ENCODE results near the gene MYO18A.
"Not testable (repeated sequence)": the region's sequence is repeated elsewhere in the genome, so short reads cannot be mapped to it uniquely, and the experiment has no call there.

Gene MYO18A

GRCh38 chr17:29093090-29093871, 86.9 kb downstream of the MYO18A start:
- H3K4me1 ChIP-seq (ENCODE audit: control insufficient read depth in 1 of 2, insufficient read depth in 2 of 2, low read length in 2 of 2) = peaks cover 0 to 6% of the 10 kb centered on the region in 2 donors
- no peaks in the 10 kb centered on the region for H3K27me3 ChIP-seq (ENCODE audit: low read depth, low read length)
- H3K4me3 ChIP-seq (ENCODE audit: low read depth in 1 of 2, low read length in 2 of 2) = no peak overlapping the region
- no peaks in the 10 kb centered on the region for H3K9me3 ChIP-seq (ENCODE audit: control insufficient read depth in 1 of 2, low read length in 2 of 2)
- no peak overlapping the region for H3K27ac ChIP-seq (ENCODE audit: low read length)
- peaks cover 84 to 92% of the 10 kb centered on the region in 2 donors for H3K36me3 ChIP-seq (ENCODE audit: control insufficient read depth in 1 of 2, insufficient read depth in 2 of 2, low read length in 2 of 2)

GRCh38 chr17:29091606-29092289, 88.5 kb downstream of the MYO18A start:
- H3K27me3 ChIP-seq (ENCODE audit: low read depth, low read length) = no peaks in the 10 kb centered on the region
- peaks cover 0 to 6% of the 10 kb centered on the region in 2 donors for H3K4me1 ChIP-seq (ENCODE audit: control insufficient read depth in 1 of 2, insufficient read depth in 2 of 2, low read length in 2 of 2)
- peaks cover 81 to 88% of the 10 kb centered on the region in 2 donors for H3K36me3 ChIP-seq (ENCODE audit: control insufficient read depth in 1 of 2, insufficient read depth in 2 of 2, low read length in 2 of 2)
- H3K9me3 ChIP-seq (ENCODE audit: control insufficient read depth in 1 of 2, low read length in 2 of 2) = no peaks in the 10 kb centered on the region
- no peak overlapping the region for H3K4me3 ChIP-seq (ENCODE audit: low read depth in 1 of 2, low read length in 2 of 2)
- no peak overlapping the region for H3K27ac ChIP-seq (ENCODE audit: low read length)

- H3K4me1 ChIP-seq (ENCODE audit: control insufficient read depth in 1 of 2, insufficient read depth in 2 of 2, low read length in 2 of 2) = peaks cover 0 to 6% of the 10 kb centered on the region in 2 donors
- H3K4me3 ChIP-seq (ENCODE audit: low read depth in 1 of 2, low read length in 2 of 2) = no peak overlapping the region
- no peaks in the 10 kb centered on the region for H3K27me3 ChIP-seq (ENCODE audit: low read depth, low read length)
- H3K36me3 ChIP-seq (ENCODE audit: control insufficient read depth in 1 of 2, insufficient read depth in 2 of 2, low read length in 2 of 2) = peaks cover 81 to 88% of the 10 kb centered on the region in 2 donors
- H3K9me3 ChIP-seq (ENCODE audit: control insufficient read depth in 1 of 2, low read length in 2 of 2) = no peaks in the 10 kb centered on the region
- no peak overlapping the region for H3K27ac ChIP-seq (ENCODE audit: low read length)
Observed at GRCh38 chr17:29090750-29091605, 89.2 kb downstream of the MYO18A start.

GRCh38 chr17:29090108-29090507, 90.1 kb downstream of the MYO18A start:
- Histone ChIP-seq H3K27ac (ENCODE audit: low read length) (no peak overlapping the region), H3K27me3 (ENCODE audit: low read depth, low read length) (no peaks in the 10 kb centered on the region), H3K36me3 (ENCODE audit: control insufficient read depth in 1 of 2, insufficient read depth in 2 of 2, low read length in 2 of 2) (peaks cover 83 to 86% of the 10 kb centered on the region in 2 donors), H3K4me3 (ENCODE audit: low read depth in 1 of 2, low read length in 2 of 2) (no peak overlapping the region), H3K4me1 (ENCODE audit: control insufficient read depth in 1 of 2, insufficient read depth in 2 of 2, low read length in 2 of 2) (peaks cover 0 to 6% of the 10 kb centered on the region in 2 donors), H3K9me3 (ENCODE audit: control insufficient read depth in 1 of 2, low read length in 2 of 2) (no peaks in the 10 kb centered on the region)

GRCh38 chr17:29089601-29090044, 90.6 kb downstream of the MYO18A start:
- Histone ChIP-seq H3K9me3 (ENCODE audit: control insufficient read depth in 1 of 2, low read length in 2 of 2) (no peaks in the 10 kb centered on the region), H3K4me1 (ENCODE audit: control insufficient read depth in 1 of 2, insufficient read depth in 2 of 2, low read length in 2 of 2) (peaks cover 0 to 6% of the 10 kb centered on the region in 2 donors), H3K27ac (ENCODE audit: low read length) (no peak overlapping the region), H3K27me3 (ENCODE audit: low read depth, low read length) (no peaks in the 10 kb centered on the region), H3K4me3 (ENCODE audit: low read depth in 1 of 2, low read length in 2 of 2) (no peak overlapping the region), H3K36me3 (ENCODE audit: control insufficient read depth in 1 of 2, insufficient read depth in 2 of 2, low read length in 2 of 2) (peaks cover 82 to 84% of the 10 kb centered on the region in 2 donors)

- not testable (repeated sequence) for H3K27ac ChIP-seq (ENCODE audit: low read length); H3K4me1 ChIP-seq (ENCODE audit: control insufficient read depth in 1 of 2, insufficient read depth in 2 of 2, low read length in 2 of 2); H3K4me3 ChIP-seq (ENCODE audit: low read depth in 1 of 2, low read length in 2 of 2); H3K27me3 ChIP-seq (ENCODE audit: low read depth, low read length); H3K9me3 ChIP-seq (ENCODE audit: control insufficient read depth in 1 of 2, low read length in 2 of 2)
- peaks cover 74 to 80% of the 10 kb centered on the region in 2 donors for H3K36me3 ChIP-seq (ENCODE audit: control insufficient read depth in 1 of 2, insufficient read depth in 2 of 2, low read length in 2 of 2)
Observed at GRCh38 chr17:29088782-29089181, 91.4 kb downstream of the MYO18A start.

GRCh38 chr17:29086628-29087332, 93.4 kb downstream of the MYO18A start:
- peaks cover 64 to 65% of the 10 kb centered on the region in 2 donors for H3K36me3 ChIP-seq (ENCODE audit: control insufficient read depth in 1 of 2, insufficient read depth in 2 of 2, low read length in 2 of 2)
- H3K9me3 ChIP-seq (ENCODE audit: control insufficient read depth in 1 of 2, low read length in 2 of 2) = no peaks in the 10 kb centered on the region
- H3K4me3 ChIP-seq (ENCODE audit: low read depth in 1 of 2, low read length in 2 of 2) = no peak overlapping the region
- H3K4me1 ChIP-seq (ENCODE audit: control insufficient read depth in 1 of 2, insufficient read depth in 2 of 2, low read length in 2 of 2) = peaks cover 0 to 12% of the 10 kb centered on the region in 2 donors
- H3K27ac ChIP-seq (ENCODE audit: low read length) = no peak overlapping the region
- H3K27me3 ChIP-seq (ENCODE audit: low read depth, low read length) = no peaks in the 10 kb centered on the region

- H3K4me1 ChIP-seq (ENCODE audit: control insufficient read depth in 1 of 2, insufficient read depth in 2 of 2, low read length in 2 of 2) = peaks cover 0 to 12% of the 10 kb centered on the region in 2 donors
- no peaks in the 10 kb centered on the region for H3K27me3 ChIP-seq (ENCODE audit: low read depth, low read length)
- H3K4me3 ChIP-seq (ENCODE audit: low read depth in 1 of 2, low read length in 2 of 2) = no peak overlapping the region
- H3K36me3 ChIP-seq (ENCODE audit: control insufficient read depth in 1 of 2, insufficient read depth in 2 of 2, low read length in 2 of 2) = peaks cover 56 to 64% of the 10 kb centered on the region in 2 donors
- H3K27ac ChIP-seq (ENCODE audit: low read length) = no peak overlapping the region
- no peaks in the 10 kb centered on the region for H3K9me3 ChIP-seq (ENCODE audit: control insufficient read depth in 1 of 2, low read length in 2 of 2)
Observed at GRCh38 chr17:29085223-29085622, 95.0 kb downstream of the MYO18A start.

GRCh38 chr17:29084541-29085146, 95.6 kb downstream of the MYO18A start:
- no peak overlapping the region for H3K4me3 ChIP-seq (ENCODE audit: low read depth in 1 of 2, low read length in 2 of 2)
- H3K27ac ChIP-seq (ENCODE audit: low read length) = no peak overlapping the region
- H3K36me3 ChIP-seq (ENCODE audit: control insufficient read depth in 1 of 2, insufficient read depth in 2 of 2, low read length in 2 of 2) = peaks cover 51 to 67% of the 10 kb centered on the region in 2 donors
- peaks cover 0 to 6% of the 10 kb centered on the region in 2 donors for H3K4me1 ChIP-seq (ENCODE audit: control insufficient read depth in 1 of 2, insufficient read depth in 2 of 2, low read length in 2 of 2)
- no peaks in the 10 kb centered on the region for H3K9me3 ChIP-seq (ENCODE audit: control insufficient read depth in 1 of 2, low read length in 2 of 2)
- H3K27me3 ChIP-seq (ENCODE audit: low read depth, low read length) = no peaks in the 10 kb centered on the region

- H3K9me3 ChIP-seq (ENCODE audit: control insufficient read depth in 1 of 2, low read length in 2 of 2) = no peaks in the 10 kb centered on the region
- H3K36me3 ChIP-seq (ENCODE audit: control insufficient read depth in 1 of 2, insufficient read depth in 2 of 2, low read length in 2 of 2) = peaks cover 29 to 63% of the 10 kb centered on the region in 2 donors
- peaks cover 0 to 6% of the 10 kb centered on the region in 2 donors for H3K4me1 ChIP-seq (ENCODE audit: control insufficient read depth in 1 of 2, insufficient read depth in 2 of 2, low read length in 2 of 2)
- no peaks in the 10 kb centered on the region for H3K27me3 ChIP-seq (ENCODE audit: low read depth, low read length)
- no peak overlapping the region for H3K27ac ChIP-seq (ENCODE audit: low read length)
- H3K4me3 ChIP-seq (ENCODE audit: low read depth in 1 of 2, low read length in 2 of 2) = no peak overlapping the region
Observed at GRCh38 chr17:29080965-29081364, 99.2 kb downstream of the MYO18A start.
